Gastroesophageal sphincter (tissue), 4 donors: ENCODE data around the gene BAIAP2L1. TPM values are rescaled to one million over a fixed set of nuclear protein-coding genes. Genes with fewer than 3 reads are reported as not detected.

Experiments used
- ATAC-seq: fragments of 150-250 bp; one replicate; pipeline ENCODE4 v1.9.1; 2016; ENCODE audit warnings: mild to moderate bottlenecking, moderate library complexity
- H3K27ac ChIP-seq, 4 donors: fragments of 200-600 bp; sonication (generic) in 3 of 4; 1 replicate in 3 of 4; 2 replicates in 1 of 4; pipeline ENCODE4 v1.5.1; 2016 to 2019
- H3K27me3 ChIP-seq: fragments of 200-600 bp; sonication (generic); one replicate; pipeline ENCODE4 v1.5.1; 2019
- H3K36me3 ChIP-seq, 2 donors: fragments of 200-600 bp; sonication (generic); one replicate each; pipeline ENCODE4 v1.5.1; 2019; ENCODE audit warnings: control low read depth in 1 of 2
- H3K4me1 ChIP-seq, 3 donors: fragments of 200-600 bp; sonication (generic); 1 replicate in 2 of 3; 2 replicates in 1 of 3; pipeline ENCODE4 v1.5.1; 2016 to 2019; ENCODE audit warnings: control low read depth in 2 of 3
- H3K4me3 ChIP-seq, 2 donors: fragments of 200-600 bp; sonication (generic); one replicate each; pipeline ENCODE4 v1.5.1; 2019; ENCODE audit warnings: mild to moderate bottlenecking in 1 of 2, moderate library complexity in 1 of 2
- H3K9me3 ChIP-seq, 3 donors: fragments of 200-600 bp; sonication (generic); one replicate each; pipeline ENCODE4 v1.5.1; 2017 to 2019; ENCODE audit warnings: control low read depth in 2 of 3
- CTCF ChIP-seq, 4 experiments: fragments of 200-600 bp in 2 of 4; fragments of 450-650 bp in 2 of 4; sonication (generic) in 1 of 4; IDR thresholded peaks; one replicate each; pipeline ENCODE4 v1.5.1; 2017 to 2019; ENCODE audit warnings: antibody characterized with exemption in 4 of 4, mild to moderate bottlenecking in 2 of 4, moderate library complexity in 2 of 4
- EP300 ChIP-seq: sonication (generic); formaldehyde crosslinking; IDR thresholded peaks from one replicate; pipeline ENCODE4 v1.6.1; 2017; ENCODE audit warnings: antibody characterized with exemption, mild to moderate bottlenecking
- POLR2A ChIP-seq, 2 donors: fragments of 450-650 bp; IDR thresholded peaks; one replicate each; pipeline ENCODE4 v1.6.1; 2017; ENCODE audit warnings: antibody characterized with exemption in 2 of 2, mild to moderate bottlenecking in 2 of 2, moderate library complexity in 1 of 2
- POLR2AphosphoS5 ChIP-seq: sonication (generic); formaldehyde crosslinking; IDR thresholded peaks from one replicate; pipeline ENCODE4 v1.6.1; 2017; ENCODE audit warnings: antibody characterized with exemption
- WGBS, 2 donors: methylation state at CpG; one replicate each; pipeline ENCODE4 v1.1.5; 2018; ENCODE audit warnings: low coverage in 1 of 2; 5-methylcytosine and 5-hydroxymethylcytosine counted together
- total RNA-seq, 4 donors: library from RNA; depleted of rRNA; stranded (reverse); fragments of >200 nt; gene quantifications; one replicate each; pipeline ENCODE4 v1.1.0, GENCODE V29; 2016

BAIAP2L1 gene
- total RNA-seq, 4 donors from 2014 or later, result 0.13 to 6.7 (median 2.1) TPM

- peaks cover 0 to 80% of the 10 kb centered on the region in 2 donors for H3K36me3 ChIP-seq
These were observed 158.5 kb downstream of the BAIAP2L1 start for GRCh38 chr7:98242342-98242741.

GRCh38 chr7:98241674-98242241, 159.1 kb downstream of the BAIAP2L1 start:
- Histone ChIP-seq H3K27me3 (no peaks in the 10 kb centered on the region), H3K27ac (no peak overlapping the region), H3K9me3 (no peaks in the 10 kb centered on the region), H3K4me3 (no peak overlapping the region), H3K36me3 (peaks cover 0 to 86% of the 10 kb centered on the region in 2 donors), H3K4me1 (peaks cover 0 to 4% (median 0%) of the 10 kb centered on the region in 3 donors)
- WGBS, 2 donors, result 49 to 70% methylated on average over 3 to 7 of the region's 16 CpGs
- ATAC-seq, result no peak
- TF ChIP-seq EP300, result no peak
- no peak for TF ChIP-seq POLR2AphosphoS5
- TF ChIP-seq POLR2A (IDR thresholded peaks at IDR 0.05), result no peak
- TF ChIP-seq CTCF (IDR thresholded peaks at IDR 0.05), result no peak

More at GRCh38 chr7:98242342-98242741, 158.5 kb downstream of the BAIAP2L1 start:
- Histone ChIP-seq H3K9me3 (no peaks in the 10 kb centered on the region), H3K4me1 (peaks cover 0 to 4% (median 0%) of the 10 kb centered on the region in 3 donors), H3K4me3 (no peak overlapping the region), H3K27ac (no peak overlapping the region), H3K27me3 (no peaks in the 10 kb centered on the region)
- ATAC-seq, result no peak
- TF ChIP-seq POLR2AphosphoS5 (no peak), CTCF (IDR thresholded peaks at IDR 0.05) (no peak), POLR2A (IDR thresholded peaks at IDR 0.05) (no peak), EP300 (no peak)
- 92 to 94% methylated on average over 1 of the region's 1 CpG for WGBS, 2 donors

Other genes with a start within 250 kb of the BAIAP2L1 start
- under 1 TPM in 1 of 4 donors, not detected in 3; 0.81 TPM for gene BHLHA15, start 189.7 kb downstream of the BAIAP2L1 start, total RNA-seq
- gene TECPR1, start 148.9 kb downstream of the BAIAP2L1 start, total RNA-seq, result 10 to 100 TPM; 18.6 to 22.3 (median 20.4) TPM
- gene BRI3, start 119.4 kb downstream of the BAIAP2L1 start, total RNA-seq, result 10 to 100 TPM; 39.0 to 51.4 (median 45.5) TPM
- 10 to 100 TPM; 10.1 to 49.8 (median 24.7) TPM for gene NPTX2, start 216.2 kb upstream of the BAIAP2L1 start, total RNA-seq